ENCODE results near the gene PLEKHA6. TPM values are rescaled to one million over a fixed set of nuclear protein-coding genes. Genes with fewer than 3 reads are reported as not detected.

The PLEKHA6 gene
- total RNA-seq, 2 experiments from 2014 or later = 0.86 to 0.87 TPM

DNA sequence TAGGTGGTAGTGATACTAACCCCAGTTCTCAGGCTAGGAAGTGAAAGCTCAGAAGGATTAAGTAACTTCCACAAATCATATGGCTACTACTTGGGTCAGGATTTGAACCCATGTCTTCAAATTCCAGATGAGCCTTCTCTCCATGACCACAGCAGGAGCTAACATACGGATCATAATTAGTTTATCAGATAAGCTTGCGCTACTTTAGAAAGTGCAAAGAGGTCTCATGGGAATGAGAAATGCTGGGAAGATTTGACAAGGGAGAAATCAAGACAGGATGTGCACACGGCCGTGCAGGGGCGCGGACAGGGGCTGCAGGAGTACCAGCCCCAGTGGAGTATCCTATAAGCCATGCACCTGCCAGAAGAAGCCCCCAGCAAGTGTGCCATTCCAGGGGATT lies 5.2 kb downstream of the PLEKHA6 start:
- ChIA-PET POLR2A (interaction anchor here (1.2 kb wide), 1 partner anchor 9 kb away, joined by 3 read pairs; no protein-coding TSS in a partner anchor), CTCF (interaction anchor here (0.6 to 1.5 kb wide), 4 partner anchors 9 to 95 kb away, joined by 3 to 7 read pairs (median 4); no protein-coding TSS in a partner anchor)
- Mint-ChIP-seq H3K4me1 (peaks cover 8% of the 10 kb centered on the region), H3K27ac (no peak overlapping the region), H3K9me3 (ENCODE audit: low read depth) (no peaks in the 10 kb centered on the region), H3K36me3 (ENCODE audit: low read depth) (no peaks in the 10 kb centered on the region), H3K4me3 (no peak overlapping the region), H3K27me3 (no peaks in the 10 kb centered on the region)
- ATAC-seq = no peak
- no peak for DNase-seq
- intact Hi-C loops (cut with DNase I, micrococcal nuclease) = no loop called here

DNA sequence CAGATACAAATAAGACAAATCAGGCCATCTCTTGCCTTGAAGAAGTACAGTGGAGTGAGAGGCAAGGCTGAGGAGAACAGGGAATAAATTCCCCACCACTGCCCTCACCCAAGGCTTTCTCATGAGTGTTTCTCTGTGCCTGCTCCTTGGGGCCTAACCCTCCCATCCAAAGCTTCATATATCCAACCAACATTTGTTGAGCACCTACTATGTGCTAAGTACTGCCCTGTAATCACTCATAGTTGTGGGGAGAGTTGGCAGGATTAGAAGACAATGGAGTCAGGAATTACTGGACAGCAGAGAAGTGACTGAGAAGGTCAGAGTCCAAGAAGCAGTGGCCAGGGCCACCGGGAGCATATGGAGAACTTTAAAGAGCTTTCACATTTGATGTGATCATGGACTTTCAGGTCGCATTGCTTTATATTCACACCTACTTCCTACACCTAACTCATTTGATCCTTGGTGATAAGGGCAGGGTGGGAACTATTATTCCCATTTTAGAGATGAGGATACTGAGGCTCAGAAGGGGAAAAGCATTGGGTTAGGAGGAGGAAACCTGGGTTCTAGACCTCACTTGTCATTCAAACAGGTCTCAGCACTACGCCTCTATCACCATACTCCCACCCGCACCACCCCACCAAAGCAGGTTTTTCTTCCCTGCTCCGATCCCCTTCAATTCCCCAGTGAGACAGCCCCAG lies 6.4 kb downstream of the PLEKHA6 start:
- POLR2A ChIA-PET = interaction anchor here (0.6 kb wide), 1 partner anchor 876 kb away, joined by 3 read pairs; no protein-coding TSS in a partner anchor
- Mint-ChIP-seq H3K4me1 (peaks cover 8% of the 10 kb centered on the region), H3K9me3 (ENCODE audit: low read depth) (no peaks in the 10 kb centered on the region), H3K27me3 (no peaks in the 10 kb centered on the region), H3K27ac (no peak overlapping the region), H3K36me3 (ENCODE audit: low read depth) (no peaks in the 10 kb centered on the region), H3K4me3 (no peak overlapping the region)
- CTCF ChIA-PET = interaction anchor here (1.2 to 1.5 kb wide), 3 partner anchors 10 to 94 kb away, joined by 3 to 7 read pairs (median 5); no protein-coding TSS in a partner anchor
- intact Hi-C loops (cut with DNase I, micrococcal nuclease) = no loop called here
- no peak for DNase-seq
- ATAC-seq = no peak

GRCh38 chr1:204350857-204351573 lies 8.7 kb downstream of the PLEKHA6 start:
- intact Hi-C loops (cut with DNase I, micrococcal nuclease) = no loop called here
- Mint-ChIP-seq H3K4me3 (no peak overlapping the region), H3K9me3 (ENCODE audit: low read depth) (no peaks in the 10 kb centered on the region), H3K36me3 (ENCODE audit: low read depth) (no peaks in the 10 kb centered on the region), H3K27ac (peak overlapping the region; percentile 19), H3K27me3 (no peaks in the 10 kb centered on the region), H3K4me1 (peaks cover 8% of the 10 kb centered on the region)
- DNase-seq (peak; percentile 44), ATAC-seq (peak; percentile 36)
- ChIA-PET POLR2A (no interaction called here), CTCF (interaction anchor here (0.6 to 1.5 kb wide), 7 partner anchors 9 to 294 kb away, joined by 3 to 4 read pairs (median 3); partner anchors contain the start of gene PLEKHA6)

DNA sequence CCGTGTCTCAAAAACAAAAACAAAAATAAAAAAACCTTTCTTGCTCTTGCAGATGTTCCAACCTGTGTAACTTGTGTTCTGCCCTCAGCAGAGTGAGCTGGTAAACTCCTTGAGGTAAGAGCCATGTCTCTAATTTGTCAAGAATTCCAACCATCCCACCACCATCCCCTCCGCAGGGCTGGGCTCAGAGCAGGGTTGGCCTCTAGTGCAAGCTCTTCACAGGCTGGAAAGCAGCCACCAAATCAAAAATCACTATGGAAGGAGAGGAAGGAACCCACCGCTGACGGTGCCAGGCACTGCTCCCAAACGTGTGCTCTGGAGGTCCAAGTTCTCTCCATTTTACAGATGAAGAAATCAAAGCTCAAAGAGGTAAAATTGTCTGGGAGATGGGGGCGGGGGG lies 9.4 kb downstream of the PLEKHA6 start:
- Mint-ChIP-seq H3K36me3 (ENCODE audit: low read depth) (no peaks in the 10 kb centered on the region), H3K4me3 (no peak overlapping the region), H3K27ac (no peak overlapping the region), H3K4me1 (peaks cover 12% of the 10 kb centered on the region), H3K27me3 (peaks cover 2% of the 10 kb centered on the region), H3K9me3 (ENCODE audit: low read depth) (no peaks in the 10 kb centered on the region)
- intact Hi-C loops (cut with DNase I, micrococcal nuclease) = no loop called here
- no peak for ATAC-seq
- no peak for DNase-seq
- ChIA-PET CTCF (interaction anchor here (0.6 to 1.5 kb wide), 3 partner anchors 10 to 294 kb away, joined by 3 to 4 read pairs (median 3); partner anchors contain the start of gene PLEKHA6), POLR2A (no interaction called here)

DNA sequence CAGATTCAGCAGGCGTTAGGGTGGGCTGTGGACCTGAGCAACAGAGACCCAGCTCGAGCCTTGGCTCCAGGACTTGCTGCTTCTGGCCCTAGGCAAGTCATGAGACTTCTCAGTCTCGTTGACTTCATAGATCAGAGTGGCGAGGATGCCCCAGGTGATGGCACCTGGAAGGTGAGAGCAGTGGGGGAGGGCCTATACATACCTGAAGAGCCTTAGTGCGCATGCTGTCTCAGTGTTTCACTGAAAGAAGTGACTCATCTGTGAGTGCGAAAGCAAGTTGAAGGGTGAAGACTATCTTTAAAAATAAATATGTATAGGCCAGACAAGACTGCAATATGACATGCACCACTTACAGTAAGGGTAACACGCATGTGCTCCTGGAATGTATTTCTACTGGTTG lies 10.1 kb downstream of the PLEKHA6 start:
- H3K4me1 Mint-ChIP-seq = peaks cover 12% of the 10 kb centered on the region
- ATAC-seq (no peak), DNase-seq (no peak)
- H3K9me3 Mint-ChIP-seq (ENCODE audit: low read depth) = no peaks in the 10 kb centered on the region
- intact Hi-C loops (cut with DNase I, micrococcal nuclease) = no loop called here
- H3K36me3 Mint-ChIP-seq (ENCODE audit: low read depth) = no peaks in the 10 kb centered on the region
- ChIA-PET POLR2A (no interaction called here), CTCF (no interaction called here)
- H3K4me3 Mint-ChIP-seq = no peak overlapping the region
- H3K27me3 Mint-ChIP-seq = peaks cover 2% of the 10 kb centered on the region
- no peak overlapping the region for H3K27ac Mint-ChIP-seq

DNA sequence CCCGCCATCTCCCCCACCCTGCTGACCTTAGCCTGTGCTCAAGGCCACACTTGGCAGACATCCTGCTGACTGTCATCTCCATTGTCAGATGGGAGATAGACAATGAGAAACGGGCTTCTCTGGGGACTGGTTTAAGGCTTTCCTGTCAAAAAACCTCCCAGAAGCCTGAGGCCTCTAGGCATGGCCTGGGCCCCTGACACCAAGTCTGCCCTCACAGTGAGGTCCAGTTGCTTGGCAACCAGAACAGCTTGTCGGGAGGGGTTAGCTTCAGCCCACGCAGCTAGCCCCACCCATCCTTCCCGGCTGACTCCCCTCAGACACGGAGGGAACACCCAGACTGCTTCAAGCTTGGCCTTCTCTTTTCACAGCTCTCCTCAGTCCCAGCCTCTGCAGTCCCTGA lies 11.0 kb downstream of the PLEKHA6 start:
- Mint-ChIP-seq H3K9me3 (ENCODE audit: low read depth) (no peaks in the 10 kb centered on the region), H3K27ac (no peak overlapping the region), H3K36me3 (ENCODE audit: low read depth) (no peaks in the 10 kb centered on the region), H3K4me1 (peaks cover 12% of the 10 kb centered on the region), H3K27me3 (peaks cover 2% of the 10 kb centered on the region), H3K4me3 (no peak overlapping the region)
- intact Hi-C loops (cut with DNase I, micrococcal nuclease) = no loop called here
- ATAC-seq (no peak), DNase-seq (no peak)
- CTCF ChIA-PET = interaction anchor here (1.1 to 1.7 kb wide), 2 partner anchors 14 to 15 kb away, joined by 3 to 5 read pairs; no protein-coding TSS in a partner anchor
- POLR2A ChIA-PET = no interaction called here

DNA sequence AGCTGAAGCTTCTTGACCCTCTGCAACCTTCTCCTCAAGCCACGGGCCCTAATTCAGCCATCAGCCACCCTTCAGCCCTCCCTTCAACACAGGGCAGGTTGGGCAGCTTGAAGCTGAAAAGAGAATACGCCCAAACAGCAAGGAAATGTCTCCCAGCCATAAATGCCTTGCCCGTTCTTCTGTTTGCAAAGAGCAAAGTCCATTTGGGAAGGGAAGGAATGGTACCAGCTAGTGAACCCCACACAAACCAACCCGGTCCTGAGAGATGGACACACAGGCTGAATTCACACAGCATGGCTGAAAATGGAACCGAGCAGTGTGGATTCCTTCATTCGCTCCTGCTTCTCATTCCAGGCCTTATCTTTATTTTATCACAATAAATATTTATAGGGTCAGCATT lies 11.5 kb downstream of the PLEKHA6 start:
- Mint-ChIP-seq H3K36me3 (ENCODE audit: low read depth) (no peaks in the 10 kb centered on the region), H3K27ac (no peak overlapping the region), H3K9me3 (ENCODE audit: low read depth) (no peaks in the 10 kb centered on the region), H3K4me1 (peaks cover 12% of the 10 kb centered on the region), H3K4me3 (no peak overlapping the region), H3K27me3 (peaks cover 2% of the 10 kb centered on the region)
- CTCF ChIA-PET = interaction anchor here (1.1 to 1.7 kb wide), 2 partner anchors 15 to 16 kb away, joined by 3 to 5 read pairs; no protein-coding TSS in a partner anchor
- ATAC-seq (no peak), DNase-seq (no peak)
- intact Hi-C loops (cut with DNase I, micrococcal nuclease) = no loop called here
- POLR2A ChIA-PET = no interaction called here

DNA sequence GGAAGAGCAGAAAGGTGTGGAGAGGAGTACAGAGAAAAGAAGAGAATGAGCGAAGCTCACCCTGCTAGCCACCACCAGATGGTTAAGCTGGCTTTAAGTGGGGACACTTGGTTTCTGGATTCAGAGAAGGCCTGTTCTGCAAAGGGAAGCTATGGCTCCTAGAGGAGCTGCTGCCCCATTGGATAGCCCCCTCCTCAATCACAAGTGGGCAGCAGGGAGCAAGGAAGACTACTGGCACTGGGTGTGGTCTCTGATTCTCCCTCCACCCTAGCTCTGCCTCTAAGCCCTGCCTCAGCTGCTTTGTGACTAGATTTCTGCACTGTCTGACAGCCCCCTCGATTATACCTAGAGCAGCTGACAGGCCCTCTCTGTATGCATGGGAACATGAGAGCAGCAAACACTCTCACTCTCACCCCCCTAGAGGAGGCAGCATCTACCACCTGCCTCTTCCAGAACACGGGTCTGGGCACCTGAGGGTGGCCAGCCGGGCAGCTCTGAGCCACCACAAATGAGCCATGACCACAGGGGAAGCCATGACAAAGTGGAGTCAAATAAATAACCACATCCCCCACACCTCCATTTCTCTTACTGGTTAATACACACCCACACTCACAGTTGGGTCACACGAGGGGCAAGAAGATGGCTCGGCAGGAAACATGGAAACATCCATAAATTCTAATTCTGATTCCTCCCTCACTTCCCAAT lies 13.6 kb downstream of the PLEKHA6 start:
- ChIA-PET POLR2A (interaction anchor here (0.6 kb wide), 1 partner anchor 467 kb away, joined by 3 read pairs; no protein-coding TSS in a partner anchor), CTCF (interaction anchor here (0.8 to 1.0 kb wide), 2 partner anchors 17 to 22 kb away, joined by 3 to 4 read pairs; no protein-coding TSS in a partner anchor)
- intact Hi-C loops (cut with DNase I, micrococcal nuclease) = no loop called here
- DNase-seq = no peak
- peaks cover 9% of the 10 kb centered on the region for H3K4me1 Mint-ChIP-seq
- peaks cover 2% of the 10 kb centered on the region for H3K27me3 Mint-ChIP-seq
- no peak overlapping the region for H3K27ac Mint-ChIP-seq
- H3K36me3 Mint-ChIP-seq (ENCODE audit: low read depth) = no peaks in the 10 kb centered on the region
- H3K9me3 Mint-ChIP-seq (ENCODE audit: low read depth) = no peaks in the 10 kb centered on the region
- ATAC-seq = no peak
- H3K4me3 Mint-ChIP-seq = no peak overlapping the region

GRCh38 chr1:204345438-204345841 lies 14.3 kb downstream of the PLEKHA6 start:
- no peak overlapping the region for H3K27ac Mint-ChIP-seq
- POLR2A ChIA-PET = no interaction called here

GRCh38 chr1:204344665-204345355 lies 14.9 kb downstream of the PLEKHA6 start:
- Mint-ChIP-seq H3K4me3 (no peak overlapping the region), H3K27me3 (peaks cover 2% of the 10 kb centered on the region), H3K9me3 (ENCODE audit: low read depth) (no peaks in the 10 kb centered on the region), H3K36me3 (ENCODE audit: low read depth) (no peaks in the 10 kb centered on the region), H3K27ac (no peak overlapping the region), H3K4me1 (peaks cover 4% of the 10 kb centered on the region)
- CTCF ChIA-PET = interaction anchor here (0.6 to 1.2 kb wide), 4 partner anchors 9 to 991 kb away, joined by 3 to 5 read pairs (median 4); no protein-coding TSS in a partner anchor
- POLR2A ChIA-PET = no interaction called here
- DNase-seq (no peak), ATAC-seq (no peak)
- intact Hi-C loops (cut with DNase I, micrococcal nuclease) = no loop called here

More at GRCh38 chr1:204345438-204345841, 14.3 kb downstream of the PLEKHA6 start:
- peaks cover 2% of the 10 kb centered on the region for H3K27me3 Mint-ChIP-seq
- peaks cover 4% of the 10 kb centered on the region for H3K4me1 Mint-ChIP-seq
- no peaks in the 10 kb centered on the region for H3K9me3 Mint-ChIP-seq (ENCODE audit: low read depth)
- DNase-seq = no peak
- CTCF ChIA-PET = interaction anchor here (0.7 to 1.0 kb wide), 3 partner anchors 18 to 640 kb away, joined by 3 to 4 read pairs (median 3); no protein-coding TSS in a partner anchor
- no peaks in the 10 kb centered on the region for H3K36me3 Mint-ChIP-seq (ENCODE audit: low read depth)
- no peak for ATAC-seq
- H3K4me3 Mint-ChIP-seq = no peak overlapping the region
- intact Hi-C loops (cut with DNase I, micrococcal nuclease) = no loop called here

All from activated CD4-positive, alpha-beta T cell treated with anti-CD3 and anti-CD28 coated beads for 36 hours (primary cell).